Spleen (tissue), 7 donors: ENCODE data around the gene C1QTNF12.

Experiments
- CTCF ChIP-seq, 11 experiments: fragments of 200-600 bp in 7 of 11; fragments of 450-650 bp in 4 of 11; sonication (generic) in 4 of 11; IDR thresholded peaks in 8 of 11; conservative IDR thresholded peaks in 3 of 11; 1 replicate in 7 of 11; 2 replicates in 4 of 11; pipeline versions ENCODE4 v1.4.0 to v1.8.0; 2016 to 2021; ENCODE audit warnings: antibody characterized with exemption in 11 of 11, inconsistent platforms in 4 of 11, mild to moderate bottlenecking in 1 of 11
- POLR2A ChIP-seq, 3 donors: fragments of 450-650 bp; IDR thresholded peaks; one replicate each; pipeline ENCODE4 v1.5.1; 2017; ENCODE audit warnings: antibody characterized with exemption in 3 of 3, mild to moderate bottlenecking in 1 of 3
- POLR2AphosphoS5 ChIP-seq, 3 donors: sonication (generic); formaldehyde crosslinking; IDR thresholded peaks; one replicate each; pipeline ENCODE4 v1.5.1; 2017; ENCODE audit warnings: antibody characterized with exemption in 3 of 3
- donor health status: DM: no; HTN: no; CAD: no; lungs with moderate emphysema.
- donor health status: DM: no; HTN: no; CAD: no.
- donor health status: DM: no; HTN: no; CAD: no.

- TF ChIP-seq POLR2A (IDR thresholded peaks at IDR 0.05), result no peak
- TF ChIP-seq CTCF (IDR thresholded peaks at IDR 0.05 in 8 of 11, conservative IDR thresholded peaks at IDR 0.05 in 3 of 11), result no peak
- TF ChIP-seq POLR2AphosphoS5 (IDR thresholded peaks at IDR 0.05), result peak; percentile 72 to 85 (median 81)
Observed at GRCh38 chr1:1212780-1213344, 33.7 kb downstream of the C1QTNF12 start.
